GM18861 (cell line): ENCODE data around the gene PRKG1.

Experiments
- ATAC-seq: cut with Tn5 transposase; IDR thresholded peaks from one replicate; pipeline ENCODE4 v1.9.1; 2021; ENCODE audit not compliant: unreplicated experiment

PRKG1 gene

DNA sequence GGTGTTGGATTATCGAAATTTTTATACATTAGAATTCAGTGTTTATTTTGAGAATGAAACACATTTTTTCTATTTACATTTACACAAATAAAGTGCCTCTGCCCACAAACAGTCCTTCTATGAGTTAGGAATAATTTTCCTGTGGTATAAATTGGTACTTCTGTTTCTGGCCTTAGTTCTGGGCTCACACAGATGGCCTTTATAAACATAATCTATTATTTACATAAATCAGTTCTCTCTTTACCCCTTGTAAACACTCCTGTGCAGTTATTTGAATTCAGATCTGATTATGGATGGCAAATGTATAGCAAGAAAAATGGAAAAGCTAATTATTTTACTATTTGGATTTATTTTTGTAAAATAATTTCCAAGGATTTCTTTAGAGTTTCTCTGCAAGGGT, 143.2 kb downstream of the PRKG1 start:
- no peak for ATAC-seq

DNA sequence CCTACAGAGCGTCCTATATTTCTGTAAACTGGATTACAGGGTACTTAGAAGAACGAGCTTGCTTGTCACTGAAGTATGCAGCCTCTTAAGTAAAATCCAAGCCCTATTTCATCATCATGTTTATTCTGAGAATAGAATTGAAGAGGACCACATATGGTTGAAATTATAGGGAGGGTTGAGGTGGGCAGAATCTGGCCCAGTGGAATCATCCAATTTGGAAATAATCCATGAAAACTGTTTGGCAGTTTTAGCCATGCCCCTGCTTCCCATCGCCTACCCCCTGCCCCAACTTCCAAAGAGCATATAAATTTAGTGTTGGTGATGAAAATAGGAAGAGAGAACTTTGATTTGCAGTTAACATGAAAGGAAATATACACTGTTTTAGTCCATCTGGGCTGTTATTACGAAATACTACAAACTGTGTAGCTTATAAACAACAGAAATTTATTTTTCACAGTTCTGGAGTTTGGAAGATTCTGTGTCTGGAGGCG, 150.4 kb downstream of the PRKG1 start:
- ATAC-seq = no peak

DNA sequence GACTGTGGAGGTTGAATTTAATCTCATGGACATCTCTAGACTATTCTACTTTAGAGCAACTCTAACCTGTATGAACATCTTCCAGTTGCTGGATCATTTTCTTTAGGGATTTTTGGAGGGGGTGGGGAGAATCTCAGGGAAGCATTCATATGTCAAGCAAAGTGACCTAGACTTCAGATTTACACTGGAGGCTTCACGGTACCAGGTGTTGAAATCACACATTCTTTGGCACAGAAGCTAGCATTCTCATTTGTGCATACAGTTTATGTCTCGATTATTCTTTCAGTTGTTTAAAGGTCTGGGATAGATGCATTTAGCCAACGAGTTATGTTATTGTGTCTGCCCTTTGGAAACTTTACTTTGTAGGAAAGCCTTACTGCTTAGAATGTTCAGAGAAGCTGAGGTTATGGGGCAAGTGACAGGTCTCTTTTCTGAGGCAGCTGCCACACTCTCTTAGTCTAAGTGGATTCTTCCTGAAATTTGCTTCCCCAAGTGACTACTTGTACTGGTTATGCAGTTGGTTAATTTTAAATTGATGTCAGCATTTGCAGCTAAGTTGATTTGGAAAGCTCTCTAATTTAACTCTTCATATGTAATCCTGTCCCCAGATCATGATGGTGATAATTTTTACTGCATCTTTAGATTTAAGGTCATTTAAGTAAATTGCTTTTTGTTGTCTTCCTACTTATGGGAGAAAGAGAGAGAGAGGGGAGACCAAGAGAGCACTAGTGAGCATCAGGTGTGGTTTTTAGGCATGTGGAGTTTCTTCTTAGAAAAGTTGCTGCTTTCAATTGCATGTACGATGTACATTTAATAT, 153.8 kb downstream of the PRKG1 start:
- no peak for ATAC-seq

DNA sequence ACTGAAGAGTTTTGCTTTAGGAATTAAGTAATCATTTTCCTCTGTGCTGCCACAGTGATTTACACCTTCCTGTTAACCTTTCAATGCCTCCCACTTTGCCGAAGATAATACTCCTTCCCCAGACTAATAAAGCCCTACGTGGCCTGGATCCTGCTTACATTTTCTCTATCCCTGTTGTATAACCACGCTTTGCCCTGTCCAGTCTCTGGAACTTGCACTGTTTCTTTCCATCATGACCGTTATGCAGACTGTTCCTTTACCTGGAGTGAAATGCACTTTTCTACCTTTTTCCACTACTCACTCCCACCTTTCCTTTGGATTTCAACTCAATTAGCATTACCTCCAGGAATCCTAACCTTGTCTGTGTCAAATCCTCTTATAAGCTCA, 154.4 kb downstream of the PRKG1 start:
- no peak for ATAC-seq

DNA sequence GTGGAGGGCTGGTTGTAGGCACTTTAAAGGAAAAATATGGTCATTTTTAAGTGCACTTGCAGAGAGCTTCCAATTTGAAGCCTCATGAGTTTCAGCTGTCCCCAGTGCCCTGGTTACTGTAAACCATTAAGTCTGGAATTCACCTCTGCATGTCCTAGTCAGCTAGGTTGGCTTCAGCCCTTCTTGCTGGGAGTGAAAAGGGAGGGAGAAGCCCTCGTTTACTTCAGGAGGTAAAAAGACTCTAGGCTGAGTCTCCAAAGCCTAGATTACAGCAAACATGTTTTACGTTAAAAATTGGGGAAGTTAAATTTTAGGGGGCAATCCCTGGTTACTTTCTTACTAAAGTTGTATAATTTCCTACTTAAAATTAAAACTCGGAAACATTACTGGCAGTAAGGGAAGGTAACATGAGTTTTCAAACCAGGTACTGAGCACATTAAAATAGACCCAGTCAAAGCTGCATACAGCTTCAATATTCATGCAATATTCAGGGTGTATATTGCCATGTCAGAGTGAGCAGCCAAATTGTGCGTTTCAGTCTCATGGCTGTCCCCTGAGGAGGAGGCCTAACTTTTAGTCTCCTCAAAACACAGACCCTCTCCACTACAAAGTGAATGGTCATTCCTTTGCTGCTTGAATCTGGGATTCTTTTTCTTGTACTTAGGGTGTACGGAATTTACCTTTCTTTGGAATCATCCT, 156.7 kb downstream of the PRKG1 start:
- ATAC-seq = no peak

DNA sequence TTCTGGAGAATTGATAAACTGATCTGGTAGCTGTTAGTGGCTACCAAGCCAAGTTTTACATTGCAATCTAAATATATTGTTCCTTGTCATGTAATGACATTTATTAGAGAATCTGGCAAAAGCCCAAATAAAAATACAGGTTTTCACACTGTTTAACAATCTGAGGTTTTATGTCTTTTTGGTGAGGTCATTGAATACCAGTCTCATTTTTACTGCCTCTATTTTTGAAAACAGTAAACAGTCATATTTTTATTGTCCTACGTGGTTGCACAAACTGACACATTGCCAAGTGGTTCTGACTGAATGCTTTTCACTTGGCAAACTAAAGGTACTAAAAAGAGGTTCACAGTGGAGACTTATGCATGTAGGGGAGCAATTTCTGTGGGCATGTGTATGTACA, 157.5 kb downstream of the PRKG1 start:
- no peak for ATAC-seq

DNA sequence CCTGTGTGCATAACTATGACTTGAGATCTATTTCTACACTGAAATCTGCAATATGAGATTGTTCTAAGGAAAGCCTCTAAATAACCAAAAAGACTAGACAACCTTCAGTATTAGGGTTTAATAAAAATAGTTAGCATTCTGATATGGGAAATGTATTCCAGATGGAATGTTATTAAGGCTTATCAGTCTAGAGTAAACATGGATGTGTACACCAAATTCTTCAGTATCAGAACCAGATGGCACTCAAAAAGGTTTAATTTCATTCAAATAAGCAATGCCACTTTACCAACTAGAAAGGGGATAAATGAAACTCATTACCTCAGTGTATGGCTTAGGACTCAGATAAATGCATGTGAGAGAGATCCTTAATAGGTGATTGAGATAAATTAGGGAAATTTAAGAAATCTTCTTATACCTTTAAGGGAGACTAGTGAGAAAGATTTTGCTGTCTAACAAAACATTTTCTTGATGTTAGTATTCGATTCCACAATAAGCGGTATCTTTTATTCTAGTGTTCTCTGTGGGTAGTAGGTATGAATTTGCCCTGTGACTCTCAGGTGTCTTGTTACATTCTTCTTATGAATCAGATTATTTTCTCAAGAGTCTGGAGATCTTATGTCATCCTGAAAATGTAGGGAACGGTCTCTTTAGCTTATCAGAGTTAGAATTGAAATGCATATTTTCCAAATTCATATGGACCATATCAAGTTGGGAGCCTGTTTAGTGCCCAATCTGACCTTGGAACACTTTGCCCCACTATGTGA, 159.2 kb downstream of the PRKG1 start:
- ATAC-seq = no peak

DNA sequence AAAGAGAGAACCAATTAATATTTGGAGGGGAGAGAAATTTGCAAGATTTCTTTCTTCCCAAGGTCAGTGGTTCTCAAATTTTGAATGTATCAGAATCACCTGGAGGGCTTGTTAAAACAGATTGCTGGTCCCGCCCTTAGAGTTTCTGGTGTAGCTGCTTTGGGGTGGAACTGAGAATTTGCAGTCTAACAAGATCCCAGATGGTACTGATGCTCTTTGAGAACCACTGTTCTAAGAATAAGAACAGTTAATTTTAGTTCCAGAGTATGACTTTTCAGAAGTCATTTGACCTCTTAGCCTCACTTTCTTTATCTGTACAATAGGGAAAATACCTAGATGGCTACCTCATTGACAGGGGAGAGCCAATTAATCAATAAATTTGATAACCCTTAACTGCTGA, 161.6 kb downstream of the PRKG1 start:
- peak; percentile 60 for ATAC-seq

DNA sequence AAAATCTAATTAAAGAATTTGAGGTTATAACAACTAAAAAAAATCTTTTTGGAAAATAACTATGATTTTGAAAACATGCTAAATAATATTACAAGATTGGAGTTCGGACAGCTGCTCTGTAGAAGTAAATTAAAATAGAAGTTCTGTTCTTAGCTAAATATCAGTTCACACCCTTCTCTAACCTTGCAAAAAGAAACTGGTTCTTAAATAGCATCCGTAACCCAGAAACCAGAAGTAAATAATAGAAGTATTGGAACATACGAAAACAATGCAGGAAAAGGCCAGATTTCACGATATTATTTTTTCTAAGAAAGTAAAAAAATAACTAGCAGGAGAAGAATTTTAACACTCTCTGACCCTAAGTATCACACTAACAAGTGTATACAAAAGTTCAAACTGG, 164.7 kb downstream of the PRKG1 start:
- no peak for ATAC-seq

DNA sequence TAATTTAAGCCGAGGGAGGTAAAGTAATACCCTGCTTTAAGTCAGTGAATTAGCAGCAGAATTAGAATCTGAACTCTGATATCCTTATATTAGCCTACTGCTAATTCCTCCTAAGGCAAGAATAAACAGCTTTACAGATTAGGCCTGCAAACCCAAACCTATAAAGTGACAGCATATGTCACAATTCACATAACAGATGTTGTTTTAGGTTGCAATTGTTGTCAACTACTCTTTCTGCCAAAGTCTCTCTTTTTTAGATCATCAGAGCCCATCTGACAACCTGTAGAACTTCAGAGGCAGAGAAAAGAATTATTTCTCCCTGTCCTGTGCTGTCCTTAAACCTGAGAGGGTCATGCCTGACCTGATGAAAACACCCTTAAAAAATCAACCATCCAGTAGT, 167.2 kb downstream of the PRKG1 start:
- ATAC-seq = no peak

DNA sequence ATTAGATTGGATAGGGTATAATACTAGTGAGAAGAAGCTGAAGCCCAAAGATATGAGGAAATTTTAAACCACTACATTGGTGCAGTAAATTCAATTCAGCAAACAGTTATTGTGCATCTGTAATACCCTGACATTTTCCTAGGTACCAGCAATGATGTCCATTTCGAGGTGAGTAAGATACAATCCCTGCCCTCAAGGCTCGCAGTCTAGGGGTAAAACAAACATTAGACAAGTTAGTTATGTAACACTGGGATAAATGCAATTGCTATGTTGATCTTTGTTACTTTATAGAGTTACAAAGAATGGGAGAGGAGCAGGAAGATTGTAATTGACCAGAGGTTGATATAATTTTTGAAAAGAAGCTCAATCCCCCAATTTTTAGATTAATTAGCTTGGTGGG, 168.1 kb downstream of the PRKG1 start:
- no peak for ATAC-seq

DNA sequence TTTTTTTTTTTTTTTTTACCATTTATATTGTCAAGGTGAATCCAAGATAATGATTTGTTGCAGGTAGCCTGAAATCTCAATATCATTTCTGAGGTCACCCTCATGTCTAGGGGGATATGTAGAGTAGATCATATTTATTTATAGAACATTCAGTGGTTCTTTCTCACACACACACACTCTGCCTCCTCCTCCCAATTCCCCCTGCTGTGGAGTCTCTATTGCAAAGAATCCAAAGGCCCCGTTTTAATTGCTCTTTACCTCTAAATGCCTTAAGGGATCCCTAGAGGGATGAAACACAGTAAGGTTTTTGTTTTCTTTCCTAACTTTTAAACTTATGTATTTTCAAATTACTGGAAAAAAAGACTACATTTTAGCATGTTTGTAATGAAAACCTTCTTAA, 170.0 kb downstream of the PRKG1 start:
- no peak for ATAC-seq

DNA sequence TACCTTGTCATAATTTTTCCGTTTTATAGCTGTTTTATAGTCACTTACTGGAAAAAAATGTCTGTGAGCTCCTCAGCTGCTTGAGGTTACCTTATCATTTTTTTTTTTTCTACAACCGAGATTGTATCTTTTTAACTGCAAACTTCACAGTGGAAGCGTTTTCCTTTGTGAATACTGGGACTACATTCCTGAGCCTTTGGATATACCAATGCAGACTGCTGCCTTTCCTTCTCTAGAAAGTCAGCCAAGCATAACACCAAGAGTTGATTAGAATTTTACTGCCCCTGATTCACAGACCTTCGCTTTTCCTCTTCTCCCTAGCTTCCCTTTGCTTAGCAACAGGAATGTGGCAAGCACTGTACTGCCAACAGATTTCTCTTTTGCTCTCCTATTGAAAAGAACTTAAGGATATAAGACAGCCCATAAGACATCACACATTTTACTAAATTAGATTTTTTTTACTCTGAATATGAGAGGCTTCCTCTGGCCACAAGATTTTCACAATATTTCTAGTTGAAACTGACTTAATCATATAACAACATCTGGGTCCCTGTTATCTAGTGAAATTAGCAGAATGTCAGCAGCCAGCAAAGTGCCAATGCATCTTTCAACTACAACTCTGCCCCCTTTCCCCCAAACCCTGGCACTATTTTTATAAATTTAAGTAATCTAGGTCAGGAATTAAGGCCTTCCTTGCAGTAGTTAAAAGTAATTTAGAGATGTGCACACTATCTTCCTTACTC, 170.6 kb downstream of the PRKG1 start:
- ATAC-seq = no peak

DNA sequence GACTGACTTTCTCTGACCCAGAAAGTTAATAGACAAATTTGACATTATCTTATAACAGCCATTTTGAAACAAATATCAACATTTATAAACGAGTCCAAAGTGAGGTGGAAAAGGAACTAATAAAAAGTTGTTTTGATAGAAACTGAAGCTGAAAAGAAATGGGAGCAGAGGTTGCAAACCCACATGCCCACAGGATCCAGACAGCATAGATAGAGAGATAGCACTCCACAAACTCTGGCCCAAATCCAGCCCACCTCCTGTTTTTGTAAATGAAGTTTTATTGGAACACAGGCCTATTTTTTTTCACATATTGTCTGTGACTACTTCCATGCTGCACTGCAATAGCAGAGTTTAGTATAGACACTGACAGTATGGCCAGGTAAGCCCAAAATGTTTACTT, 171.9 kb downstream of the PRKG1 start:
- no peak for ATAC-seq

DNA sequence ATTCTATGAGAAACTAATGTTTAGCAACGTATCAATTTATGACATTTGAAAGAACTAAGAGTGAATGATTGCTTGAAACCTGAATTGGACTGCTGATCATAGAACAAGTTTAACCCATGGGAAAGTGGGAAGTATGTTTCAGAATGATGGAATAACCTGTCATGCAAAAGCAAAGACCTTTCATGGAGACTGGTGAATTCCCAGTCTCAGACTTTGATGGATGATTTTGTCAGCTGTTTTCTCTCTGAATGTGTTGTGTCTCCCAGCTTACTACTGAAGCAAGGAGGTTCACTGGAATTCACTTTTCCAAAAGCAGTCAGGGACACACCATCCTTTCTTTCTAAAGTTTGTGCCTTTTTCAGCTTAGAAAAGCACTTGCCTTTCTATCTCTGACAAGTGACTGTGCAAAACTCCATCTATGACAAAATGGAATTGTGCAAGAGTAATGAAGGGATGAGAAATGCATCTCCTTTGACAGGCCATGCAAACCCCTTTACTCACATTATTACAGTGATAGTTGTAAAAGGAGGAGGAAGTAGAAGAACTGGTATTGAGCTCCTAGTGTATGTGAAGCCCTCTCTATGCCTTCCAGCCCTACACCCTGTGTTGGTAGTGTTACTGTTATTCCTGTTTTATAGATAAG, 176.1 kb downstream of the PRKG1 start:
- ATAC-seq = no peak

DNA sequence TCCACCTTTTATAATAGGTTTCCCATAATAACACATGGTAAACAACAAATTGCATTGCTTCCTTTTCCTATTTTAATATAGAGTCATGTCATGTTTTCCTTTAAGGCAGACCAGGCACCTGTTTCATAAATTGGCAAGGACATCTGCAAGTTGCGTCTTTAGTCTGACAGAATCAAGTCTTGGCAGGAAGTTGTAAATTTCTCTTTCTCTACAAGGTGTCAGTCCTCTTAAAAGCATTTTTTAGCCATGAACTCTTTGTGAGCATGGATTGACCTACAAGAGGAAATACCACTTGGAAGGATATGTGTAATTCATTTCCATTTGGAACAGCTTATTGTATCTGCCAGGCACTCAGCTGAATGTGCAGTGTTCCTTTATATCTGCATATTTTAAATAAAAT, 176.8 kb downstream of the PRKG1 start:
- no peak for ATAC-seq

DNA sequence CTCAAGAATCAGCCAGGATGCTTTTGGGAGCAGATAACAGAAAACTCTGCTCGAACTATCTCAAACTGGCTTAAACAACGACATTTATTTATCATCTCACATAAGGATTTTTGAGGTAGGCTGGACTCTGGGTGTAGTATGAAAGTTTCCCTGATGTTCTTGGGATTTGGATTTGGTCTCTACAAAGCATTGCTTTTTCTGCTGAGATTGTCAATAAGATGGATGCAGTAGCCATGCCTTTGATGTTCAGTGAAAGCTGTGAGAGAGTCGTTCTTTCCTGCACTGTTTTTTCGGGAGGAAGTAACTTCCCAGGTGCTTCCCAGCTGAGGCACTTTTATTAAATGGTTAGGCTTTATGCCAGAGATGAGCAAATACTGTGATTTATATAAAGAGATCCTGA, 181.1 kb downstream of the PRKG1 start:
- ATAC-seq = no peak

DNA sequence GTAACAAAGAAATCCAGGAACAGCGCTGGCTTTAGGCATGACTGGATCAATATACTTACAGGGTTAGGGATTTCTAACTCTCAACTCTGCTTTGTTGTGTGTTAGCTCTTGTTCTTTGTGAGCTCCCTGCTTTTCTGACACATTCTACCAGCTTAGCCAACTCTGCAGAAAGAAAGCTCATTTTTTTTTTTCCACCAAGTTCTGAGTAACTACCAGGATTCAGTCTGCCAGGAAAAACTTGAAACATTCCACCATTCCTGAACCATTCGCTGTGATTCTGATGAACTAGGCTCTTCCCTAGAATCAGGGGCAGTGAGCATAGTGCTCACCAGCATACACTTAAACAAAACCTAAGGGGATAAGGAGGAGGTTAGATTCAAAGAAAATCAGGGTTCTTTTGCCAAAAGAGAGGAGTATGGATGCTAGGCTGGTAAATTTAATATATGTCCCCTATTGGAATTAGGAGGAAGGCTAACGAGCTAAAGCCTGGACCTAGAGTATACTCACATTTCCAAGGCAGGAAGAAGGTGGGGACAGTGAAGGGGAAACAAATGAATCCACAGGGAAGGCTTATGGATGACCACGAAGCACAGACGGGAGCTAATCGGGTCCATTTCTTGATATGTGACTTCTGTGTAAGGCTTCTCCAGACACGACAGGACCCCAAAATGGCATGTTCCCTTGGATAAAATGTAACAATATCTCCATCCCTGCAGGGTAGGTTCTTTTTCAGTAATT, 183.4 kb downstream of the PRKG1 start:
- no peak for ATAC-seq

DNA sequence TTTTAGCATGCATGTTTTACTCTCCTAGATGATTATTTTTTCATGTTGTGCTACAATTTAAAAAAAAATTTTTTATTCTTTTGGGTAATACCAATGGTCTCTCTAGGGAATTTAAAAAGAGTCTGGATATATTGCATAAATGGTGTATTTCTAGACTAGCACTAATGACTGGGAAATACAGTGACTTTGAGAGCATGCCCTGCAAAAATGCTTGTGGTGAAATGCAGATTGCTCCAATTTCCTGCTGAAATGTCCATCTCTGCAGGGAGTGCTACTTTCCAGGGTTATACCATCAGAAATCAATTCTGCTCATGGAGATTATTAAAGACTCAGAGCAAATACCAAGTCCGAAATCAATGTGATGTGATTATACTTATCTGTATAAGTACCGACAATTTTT, 186.1 kb downstream of the PRKG1 start:
- no peak for ATAC-seq

DNA sequence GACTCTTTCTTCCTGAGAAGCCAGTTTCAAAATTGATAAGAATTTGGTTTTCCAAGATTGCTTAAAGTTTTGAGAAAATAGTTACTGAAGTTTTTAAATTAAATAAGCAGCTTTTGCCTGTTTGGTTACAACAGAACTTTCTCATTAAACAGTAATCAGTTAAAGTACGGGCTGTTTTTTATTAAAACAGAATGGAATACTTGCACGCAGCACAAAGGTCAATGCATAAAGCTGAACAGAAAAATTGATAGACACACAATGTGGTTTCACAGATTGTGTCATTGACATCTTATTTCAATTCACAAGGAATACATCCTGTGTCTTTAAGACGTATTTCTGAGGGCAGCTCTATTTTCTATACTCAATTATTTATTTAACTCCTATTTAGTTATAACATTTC, 192.2 kb downstream of the PRKG1 start:
- no peak for ATAC-seq
